ENCODE measurements around the gene ABCA2. TPM values are rescaled to one million over a fixed set of nuclear protein-coding genes. Genes with fewer than 3 reads are reported as not detected.

ABCA2 gene
- total and polyA plus RNA-seq, 9 of the 15 experiments (the other 6 are each of a cell fraction or from before 2014, with no cell fraction given), result 0.69 to 16.3 (median 6.1) TPM; not detected in 2

- H4K20me1 ChIP-seq (replicated peaks; ENCODE audit: control insufficient read depth, insufficient read depth, low read length), result no peaks in the 10 kb centered on the region
- no peak overlapping the region for H3K4me2 ChIP-seq (ENCODE audit: insufficient read depth, low read length)
- H2AFZ ChIP-seq (ENCODE audit: low read depth, low read length), result no peak overlapping the region
- no peaks in the 10 kb centered on the region for H3K36me3 ChIP-seq (ENCODE audit: control insufficient read depth, insufficient read depth, low read length)
- H3K79me2 ChIP-seq (ENCODE audit: control insufficient read depth, insufficient read depth, low read length), result no peaks in the 10 kb centered on the region
- TF ChIP-seq MXD1 (CRISPR knock-in tag; IDR thresholded peaks at IDR 0.05; ENCODE audit: borderline replicate concordance, poor library complexity, severe bottlenecking) (no peak), CCAR2 (IDR thresholded peaks at IDR 0.05; ENCODE audit: low read depth, low read length) (no peak), MTF1 (CRISPR knock-in tag; IDR thresholded peaks at IDR 0.05; ENCODE audit: borderline replicate concordance) (no peak), MAFF (IDR thresholded peaks at IDR 0.05; ENCODE audit: low read length) (no peak), ETS1 (conservative IDR thresholded peaks at IDR 0.05; ENCODE audit: control insufficient read depth, low read depth, low read length) (no peak)
- intact Hi-C loops (cut with micrococcal nuclease), result no loop called here
- no TSS peak for BruUV-seq (replicated peaks)
- no peak overlapping the region for H3K27ac ChIP-seq (ENCODE audit: extremely low read depth, low read depth, low read length)
- H3K27me3 ChIP-seq (ENCODE audit: control insufficient read depth in 2 of 2, insufficient read depth in 2 of 2, low read length in 2 of 2), result no peaks in the 10 kb centered on the region
- H3K9me3 ChIP-seq (replicated peaks; ENCODE audit: control insufficient read depth, insufficient read depth, low read depth, low read length), result no peaks in the 10 kb centered on the region
- H3K9ac ChIP-seq (ENCODE audit: insufficient read depth in 1 of 2, low read depth in 2 of 2, low read length in 2 of 2), result no peak overlapping the region; a peak in 1 of 4 replicates
- peaks cover 0 to 72% of the 10 kb centered on the region in 2 experiments; a peak in 2 of 5 replicates for H3K4me1 ChIP-seq (replicated peaks in 1 of 2; ENCODE audit: control insufficient read depth in 2 of 2, insufficient read depth in 2 of 2, low read length in 2 of 2)
- FAIRE-seq (no peak), ATAC-seq (no peak), DNase-seq (ENCODE audit: extremely low read depth in 1 of 4, low spot score in 3 of 4) (no peak)
- ChIA-PET CTCF (ENCODE audit: low intra/inter-chr PET ratio) (no interaction called here), POLR2A (interaction anchor here (0.6 to 1.1 kb wide), 2 partner anchors 21 to 23 kb away, joined by 3 read pairs; no protein-coding TSS in a partner anchor)
- in situ Hi-C loops (cut with MboI), result no loop called here
- no peaks in the 10 kb centered on the region for H3K9me1 ChIP-seq (ENCODE audit: control insufficient read depth, insufficient read depth, low read length)
- WGBS (ENCODE audit: insufficient coverage, low coverage, missing lambda C conversion rate), result 84% methylated on average over 18 of the region's 23 CpGs
- H3K4me3 ChIP-seq, result no peak overlapping the region
These were observed 13.9 kb downstream of the ABCA2 start for GRCh38 chr9:137014166-137014565.
